ENCODE data around the gene SND1. TPM values are rescaled to one million over a fixed set of nuclear protein-coding genes. Genes with fewer than 3 reads are reported as not detected.

The SND1 gene
- total and polyA plus RNA-seq, 2 donors (not counting 3 experiments of a cell fraction or from before 2014, with no cell fraction given) = 116 to 249 TPM

- Histone ChIP-seq H3K27me3 (ENCODE audit: control insufficient read depth in 2 of 2, insufficient read depth in 2 of 2, low read length in 2 of 2) (peaks cover 10 to 27% of the 10 kb centered on the region in 2 experiments), H2AFZ (ENCODE audit: low read depth, low read length) (no peak overlapping the region), H3K9ac (replicated peaks; ENCODE audit: extremely low read depth, insufficient read depth, low read length) (no peak overlapping the region), H3K9me3 (replicated peaks; ENCODE audit: control insufficient read depth, insufficient read depth, low read length) (no peaks in the 10 kb centered on the region), H3K4me2 (ENCODE audit: insufficient read depth, low read length) (no peak overlapping the region), H3K27ac (ENCODE audit: insufficient read depth, low read depth, low read length) (no peak overlapping the region), H3K79me2 (ENCODE audit: control insufficient read depth, insufficient read depth, low read length) (no peaks in the 10 kb centered on the region), H4K20me1 (replicated peaks; ENCODE audit: control insufficient read depth, extremely low read depth, insufficient read depth, low read length) (no peaks in the 10 kb centered on the region), H3K4me1 (ENCODE audit: control insufficient read depth, extremely low read depth, insufficient read depth, low read length) (peaks cover 6% of the 10 kb centered on the region), H3K4me3 (replicated peaks in 1 of 3; ENCODE audit: insufficient read depth in 1 of 3, low read depth in 1 of 3, low read length in 3 of 3) (no peak overlapping the region), H3K9me1 (replicated peaks; ENCODE audit: control insufficient read depth, extremely low read depth, insufficient read depth, low read length) (no peaks in the 10 kb centered on the region), H3K36me3 (ENCODE audit: control insufficient read depth in 2 of 2, extremely low read depth in 1 of 2, insufficient read depth in 2 of 2, low read length in 2 of 2) (no peaks in the 10 kb centered on the region)
- DNase-seq (ENCODE audit: low read depth, low spot score) = no peak
- CTCF ChIA-PET = interaction anchor here (1.1 to 3.4 kb wide), 3 partner anchors 30 to 104 kb away, joined by 4 to 26 read pairs (median 4); no protein-coding TSS in a partner anchor
- no peak for FAIRE-seq
- POLR2A ChIA-PET = no interaction called here
- TF ChIP-seq POLR2AphosphoS5 (IDR thresholded peaks at IDR 0.05; ENCODE audit: insufficient read depth, low read depth, low read length) = no peak
- TF ChIP-seq GATA2 (IDR thresholded peaks at IDR 0.05; ENCODE audit: insufficient read depth, insufficient read length, low read depth, low read length) = no peak
- TF ChIP-seq, protein P1, sequence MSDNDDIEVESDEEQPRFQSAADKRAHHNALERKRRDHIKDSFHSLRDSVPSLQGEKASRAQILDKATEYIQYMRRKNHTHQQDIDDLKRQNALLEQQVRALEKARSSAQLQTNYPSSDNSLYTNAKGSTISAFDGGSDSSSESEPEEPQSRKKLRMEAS (IDR thresholded peaks at IDR 0.05; ENCODE audit: insufficient read depth, insufficient read length) = no peak
- no peak for TF ChIP-seq POLR2A (IDR thresholded peaks at IDR 0.05; ENCODE audit: low read depth, low read length)
- no peak for TF ChIP-seq EZH2 (IDR thresholded peaks at IDR 0.05; ENCODE audit: borderline replicate concordance, low read depth, low read length, severe bottlenecking)
- no peak for TF ChIP-seq JUN (IDR thresholded peaks at IDR 0.05; ENCODE audit: borderline replicate concordance, insufficient read depth, insufficient read length, low read depth)
- TF ChIP-seq CTCF (IDR thresholded peaks at IDR 0.05; ENCODE audit: extremely low read depth in 1 of 2, insufficient read depth in 1 of 2, low read depth in 1 of 2, low read length in 2 of 2) = no peak
- intact Hi-C loops (cut with micrococcal nuclease) (loop anchor here (10.0 kb wide), 1 partner anchor 99 kb away; no protein-coding TSS in a partner anchor), dilution Hi-C loops (cut with MboI; ENCODE audit: extremely low pct_ligation_motif_present, low sequenced_read_pairs) (no loop called here)
- BruUV-seq (replicated peaks) = no TSS peak
Measured at GRCh38 chr7:128105228-128106022, 453.4 kb downstream of the SND1 start.

Measured in endothelial cell of umbilical vein (primary cell).